HG02981 (cell line): Measurements from ENCODE around the gene CDK11A.
"Not testable (repeated sequence)": the region's sequence is repeated elsewhere in the genome, so short reads cannot be mapped to it uniquely, and the experiment has no call there.

Experiments used
- ATAC-seq: cut with Tn5 transposase; IDR thresholded peaks from one replicate; pipeline ENCODE4 v1.9.1; 2021; ENCODE audit warnings: mild to moderate bottlenecking, moderate library complexity; ENCODE audit not compliant: unreplicated experiment

The CDK11A gene

DNA sequence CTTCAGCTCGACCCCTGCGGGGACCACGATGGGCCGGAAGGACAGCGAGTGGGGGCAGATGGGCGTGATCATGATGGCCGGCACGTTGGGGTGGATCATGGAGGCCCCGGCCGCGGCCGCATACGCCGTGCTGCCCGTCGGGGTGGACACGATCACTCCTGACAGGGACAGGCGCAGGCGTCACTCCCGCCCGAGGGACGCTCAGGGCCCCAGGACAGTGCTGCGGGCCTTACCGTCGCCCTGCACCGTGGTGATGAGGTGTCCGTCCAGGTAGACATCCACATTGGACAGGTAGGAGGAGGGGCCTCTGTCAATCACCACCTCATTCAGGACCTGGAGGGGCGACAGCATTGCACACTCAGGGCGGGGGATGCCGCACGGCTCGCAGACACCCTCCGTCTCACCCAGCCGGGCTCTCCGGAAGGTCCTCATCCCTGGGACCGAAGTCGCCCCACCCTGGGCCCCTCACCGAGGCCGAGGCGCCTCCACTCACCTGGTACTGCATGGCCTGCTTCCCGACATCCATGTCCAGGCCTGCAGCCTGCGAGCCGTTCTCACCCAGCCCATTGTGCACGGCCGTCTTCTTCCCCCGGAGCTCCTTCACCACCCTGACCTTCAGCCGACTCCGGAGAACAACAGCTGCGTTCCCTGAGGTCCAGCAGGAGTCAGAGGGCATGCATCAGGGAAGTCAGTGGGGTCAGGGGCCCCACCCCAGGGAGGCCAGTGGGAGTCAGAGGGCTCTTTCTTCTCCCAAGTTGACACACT, 30.1 kb upstream of the CDK11A start:
- ATAC-seq: no peak

DNA sequence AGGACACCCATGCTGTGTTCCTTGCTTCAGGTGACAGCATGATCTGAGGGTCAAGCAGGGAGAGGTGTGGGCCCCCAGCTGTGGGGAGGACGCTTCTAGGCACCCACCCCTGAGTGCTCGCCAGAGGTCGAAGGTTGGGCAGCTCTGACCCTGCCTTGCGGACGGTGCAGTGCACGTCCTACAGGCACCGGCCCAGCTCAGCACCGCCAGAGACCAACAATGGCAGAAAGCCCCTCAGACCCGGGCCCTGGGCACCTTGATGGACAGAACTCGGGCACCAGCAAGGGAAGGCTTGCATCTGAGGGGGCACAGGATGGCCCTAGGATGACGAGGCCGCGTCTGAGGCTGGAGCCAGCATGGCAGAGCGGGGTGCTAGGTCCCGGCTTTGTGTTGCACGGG, 29.4 kb upstream of the CDK11A start:
- ATAC-seq: no peak

GRCh38 chr1:1752636-1753606, 28.8 kb upstream of the CDK11A start:
- ATAC-seq: no peak

GRCh38 chr1:1752190-1752589, 28.0 kb upstream of the CDK11A start:
- no peak for ATAC-seq

DNA sequence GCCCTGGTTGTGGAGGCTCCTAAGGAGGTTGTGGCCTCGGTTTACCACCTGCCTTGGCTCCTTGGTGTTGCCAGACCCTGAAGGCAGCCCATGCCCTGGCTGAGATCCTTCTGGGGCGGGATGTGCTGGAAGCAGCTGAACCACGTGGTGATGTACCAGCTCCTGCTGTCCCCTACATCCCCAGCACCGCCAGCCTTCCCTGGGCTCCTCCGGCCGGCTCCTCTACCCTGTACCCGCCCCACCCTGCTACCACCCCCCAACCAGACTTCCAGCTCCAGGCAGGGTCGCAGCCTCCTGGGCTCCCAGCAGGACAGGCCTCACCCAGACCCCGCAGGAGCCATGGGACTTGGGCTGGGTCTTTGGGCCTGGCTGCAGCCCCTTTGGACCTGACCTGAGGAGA, 25.8 kb upstream of the CDK11A start:
- ATAC-seq: not testable (repeated sequence)

GRCh38 chr1:1748686-1749321, 24.6 kb upstream of the CDK11A start:
- no peak for ATAC-seq

GRCh38 chr1:1746566-1746909, 22.4 kb upstream of the CDK11A start:
- ATAC-seq: peak; percentile 77

- ATAC-seq: peak; percentile 63
Measured at GRCh38 chr1:1745651-1746565, 21.8 kb upstream of the CDK11A start.

- ATAC-seq: not testable (repeated sequence)
Measured at GRCh38 chr1:1742529-1742928, 18.4 kb upstream of the CDK11A start.

- not testable (repeated sequence) for ATAC-seq
Measured at GRCh38 chr1:1741013-1741412, 16.9 kb upstream of the CDK11A start.

DNA sequence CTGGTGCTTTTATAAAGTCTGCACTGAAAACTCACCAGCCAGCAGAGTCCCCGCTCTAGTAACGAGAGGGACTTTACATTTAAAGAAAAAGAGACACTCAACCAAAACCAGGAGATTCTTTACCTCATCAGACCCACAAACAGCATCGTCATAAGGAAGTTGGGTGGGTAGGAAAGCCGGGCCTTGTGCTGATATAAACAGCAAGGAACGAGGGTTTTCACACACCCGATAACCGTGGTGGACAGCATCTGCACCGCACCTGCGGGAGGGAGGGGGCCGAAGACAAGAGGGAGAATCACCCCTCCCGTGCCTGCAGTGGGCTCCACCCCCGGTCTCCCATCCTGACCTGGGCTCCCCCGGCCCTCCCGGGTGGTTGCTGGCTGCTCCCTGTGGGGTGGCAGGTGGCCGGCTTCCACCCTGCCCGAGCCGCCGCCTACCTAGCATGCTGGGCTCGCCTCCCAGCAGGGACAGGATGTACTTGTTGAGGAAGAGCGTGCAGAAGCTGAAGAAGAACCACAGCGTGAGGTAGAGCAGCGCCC, 14.7 kb upstream of the CDK11A start:
- ATAC-seq: not testable (repeated sequence)

DNA sequence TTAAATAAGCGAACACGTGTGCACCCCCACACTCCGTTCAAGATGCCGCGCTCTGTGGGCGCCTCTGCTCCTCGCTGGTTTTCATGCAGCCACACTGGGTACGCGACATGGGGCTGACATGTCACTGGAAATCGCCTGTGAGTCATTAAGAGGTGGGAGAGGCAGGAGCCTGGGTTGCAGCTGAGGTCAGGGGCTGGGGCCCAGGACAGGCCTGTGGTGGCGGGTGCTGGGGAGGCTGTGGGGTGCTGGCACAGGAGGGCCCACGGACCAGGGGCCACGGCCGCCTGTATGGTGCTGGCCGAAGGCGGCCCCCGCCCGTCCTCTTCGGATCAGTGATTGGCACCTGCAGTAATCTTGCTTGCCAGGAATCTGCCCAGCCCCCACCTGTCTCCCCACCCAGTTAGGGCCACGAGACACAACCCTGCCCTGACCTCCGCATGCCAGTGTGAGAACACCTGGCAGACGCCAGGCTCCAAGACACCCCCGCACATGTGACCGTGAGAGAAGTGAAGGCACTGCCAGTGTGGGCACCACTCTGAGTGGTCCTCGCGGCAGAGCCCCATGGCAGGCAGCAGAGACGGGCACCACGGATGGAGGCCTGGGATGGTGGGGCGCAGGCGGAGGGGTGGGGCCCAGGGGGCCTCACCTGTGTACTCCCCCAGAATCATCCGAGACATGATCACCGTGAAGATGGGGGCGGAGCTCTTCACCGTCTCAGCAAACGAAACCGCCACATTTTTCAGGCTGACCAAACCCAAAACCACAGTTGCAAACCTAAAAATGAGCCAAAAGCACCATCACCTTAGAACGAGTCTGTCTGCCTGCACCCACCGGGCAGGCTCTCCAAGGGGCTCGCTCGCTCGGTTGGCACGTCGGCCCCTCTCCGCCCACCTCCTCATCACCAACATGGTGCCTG, 13.8 kb upstream of the CDK11A start:
- ATAC-seq: not testable (repeated sequence)

GRCh38 chr1:1732381-1732780, 8.2 kb upstream of the CDK11A start:
- no peak for ATAC-seq

DNA sequence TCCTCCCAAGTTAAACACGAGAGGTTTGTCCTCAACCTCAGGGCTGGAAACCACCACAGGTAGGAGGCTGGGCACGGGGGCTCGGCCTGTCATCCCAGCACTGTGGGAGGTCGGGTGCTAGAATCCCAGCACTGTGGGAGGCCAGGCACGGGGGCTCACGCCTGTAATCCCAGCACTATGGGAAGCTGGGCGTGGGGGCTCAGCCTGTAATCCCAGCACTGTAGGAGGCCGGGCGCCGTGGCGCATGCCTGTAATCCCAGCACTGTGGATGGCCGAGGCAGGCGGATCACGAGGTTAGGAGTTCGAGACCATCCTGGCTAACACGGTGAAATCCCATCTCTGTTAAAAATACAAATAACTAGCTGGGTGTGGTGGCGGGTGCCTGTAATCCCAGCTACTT, 6.7 kb upstream of the CDK11A start:
- no peak for ATAC-seq

DNA sequence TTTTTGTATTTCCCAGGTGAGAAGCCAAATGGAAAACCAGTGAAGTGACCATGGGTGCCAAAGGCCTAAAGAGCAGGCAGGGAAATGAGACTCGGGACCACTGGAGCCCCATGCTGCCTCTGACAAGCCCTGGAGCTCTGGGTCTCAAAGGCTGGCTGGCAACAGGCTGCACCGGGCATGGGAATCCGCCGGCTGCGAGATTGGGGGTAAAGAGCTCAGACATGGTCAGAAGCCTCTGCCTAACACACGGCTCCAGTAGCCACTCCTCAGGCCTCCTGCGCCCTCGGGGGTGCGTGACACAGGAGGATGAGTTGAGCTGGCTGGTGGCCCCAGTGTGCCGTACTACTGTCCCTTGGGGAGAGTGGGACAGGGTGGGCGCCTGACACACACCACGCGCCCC, 6.1 kb upstream of the CDK11A start:
- not testable (repeated sequence) for ATAC-seq

GRCh38 chr1:1729116-1729816, 5.1 kb upstream of the CDK11A start:
- ATAC-seq: not testable (repeated sequence)

DNA sequence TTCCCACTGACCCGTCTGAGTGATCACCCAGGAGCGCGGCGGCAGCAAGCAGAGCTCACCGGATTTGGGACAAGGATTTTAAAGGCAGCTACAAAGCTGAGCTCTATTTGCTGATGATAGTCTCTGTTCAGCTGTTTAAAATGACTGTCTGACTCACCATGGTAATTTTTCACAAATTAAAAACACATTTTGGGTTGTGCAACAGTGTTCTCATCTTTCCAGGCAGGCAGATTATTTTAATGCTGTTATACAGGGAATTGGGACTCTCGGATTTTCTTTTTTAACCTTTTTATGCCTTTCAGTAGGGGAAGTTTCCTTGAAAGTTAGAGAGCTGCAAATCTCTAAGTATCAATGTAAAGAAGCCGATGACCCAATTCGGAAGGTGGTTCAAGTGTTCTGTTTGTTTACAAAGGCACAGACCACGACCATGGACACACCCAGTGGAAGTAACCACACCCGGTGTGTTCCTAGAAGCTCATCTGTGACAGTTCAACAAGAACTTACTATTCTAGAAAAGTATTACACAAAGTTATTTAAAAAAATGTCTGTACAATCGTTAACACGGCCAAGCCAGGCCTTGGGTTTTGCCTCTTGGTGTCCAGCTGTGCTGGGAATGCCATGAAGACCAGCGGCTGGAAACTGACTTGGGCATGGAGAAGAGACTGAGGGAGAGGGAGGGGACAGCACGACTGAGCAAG, 4.3 kb upstream of the CDK11A start:
- ATAC-seq: not testable (repeated sequence)

DNA sequence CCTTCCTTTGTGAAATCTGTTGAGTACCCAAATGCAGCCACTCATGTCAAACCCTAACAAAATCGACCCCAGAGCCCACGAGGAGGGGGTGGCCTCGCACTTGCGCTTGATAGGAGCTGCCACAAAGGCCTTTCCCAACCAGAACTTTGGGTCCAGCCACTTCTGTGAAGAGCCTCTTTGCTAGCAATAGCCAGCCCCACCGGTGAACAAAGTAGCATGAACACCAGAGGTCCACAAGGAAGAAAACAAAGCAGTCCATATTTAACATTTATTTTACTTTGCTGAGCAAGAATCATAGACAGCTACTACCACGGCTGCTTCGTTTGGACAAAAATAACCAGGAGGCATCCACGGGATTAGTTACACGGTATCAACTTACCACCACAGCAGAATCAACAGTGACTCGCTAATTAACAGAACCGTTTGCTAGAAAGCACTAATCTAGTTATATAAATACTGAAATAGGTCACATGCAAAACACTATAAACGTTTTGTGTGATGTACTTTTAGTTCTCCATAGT, 3.0 kb upstream of the CDK11A start:
- not testable (repeated sequence) for ATAC-seq
